WTC11 (cell line): Measurements from ENCODE around the gene TMEM62. TPM values are rescaled to one million over a fixed set of nuclear protein-coding genes. Genes with fewer than 3 reads are reported as not detected.

Source experiments
- ATAC-seq: fragments of 200-7000 bp; cut with Tn5 transposase; 2 replicates; pipeline ENCODE4 v1.10.0; 2021; ENCODE audit warnings: mild to moderate bottlenecking, moderate library complexity
- CTCF ChIA-PET: fragments of 300-600 bp; sonication (Branson Sonifier 250); formaldehyde crosslinking; loops from one replicate; lab custom pipeline; 2021; ENCODE audit warnings: antibody characterized with exemption; lab: Charles Lee
- POLR2A ChIA-PET: fragments of 350-600 bp; sonication (Branson Sonifier 250); formaldehyde crosslinking; loops from one replicate; lab custom pipeline; 2021; ENCODE audit warnings: antibody characterized with exemption; lab: Charles Lee
- DNase-seq: peaks from one replicate; pipeline ENCODE4 v3.0.0; 2021; ENCODE audit warnings: low spot score
- H3K27ac Mint-ChIP-seq: 2 replicates; pipeline ENCODE4 v1.8.0; 2021; ENCODE audit warnings: mixed read lengths
- H3K27me3 Mint-ChIP-seq: 2 replicates; pipeline ENCODE4 v1.8.0; 2021; ENCODE audit warnings: low read depth, mild to moderate bottlenecking, moderate library complexity, mixed read lengths
- H3K36me3 Mint-ChIP-seq: 2 replicates; pipeline ENCODE4 v1.8.0; 2021; ENCODE audit warnings: mixed read lengths
- H3K4me1 Mint-ChIP-seq: 2 replicates; pipeline ENCODE4 v1.8.0; 2022; ENCODE audit warnings: mixed read lengths
- H3K4me3 Mint-ChIP-seq: 2 replicates; pipeline ENCODE4 v1.8.0; 2021; ENCODE audit warnings: mild to moderate bottlenecking, moderate library complexity, mixed read lengths
- H3K9me3 Mint-ChIP-seq: 2 replicates; pipeline ENCODE4 v1.8.0; 2021; ENCODE audit warnings: mixed read lengths
- CBFB ChIP-seq: sonication (generic); formaldehyde crosslinking; IDR thresholded peaks from 2 replicates; pipeline ENCODE4 v1.8.1; 2022; ENCODE audit warnings: mild to moderate bottlenecking, low read depth, missing genetic modification reagents
- CREB1 ChIP-seq: sonication (generic); formaldehyde crosslinking; IDR thresholded peaks from 2 replicates; pipeline ENCODE4 v1.8.0; 2023; ENCODE audit warnings: mild to moderate bottlenecking, missing genetic modification reagents
- CREM ChIP-seq: sonication (generic); formaldehyde crosslinking; IDR thresholded peaks from 2 replicates; pipeline ENCODE4 v1.8.1; 2022; ENCODE audit warnings: mild to moderate bottlenecking, missing genetic modification reagents, moderate library complexity
- CTCF ChIP-seq: fragments of 200-600 bp; IDR thresholded peaks from 2 replicates; pipeline ENCODE4 v1.8.0; 2022; ENCODE audit warnings: antibody characterized with exemption
- FOXP1 ChIP-seq: sonication (generic); formaldehyde crosslinking; IDR thresholded peaks from 2 replicates; pipeline ENCODE4 v1.8.0; 2022; ENCODE audit warnings: missing genetic modification reagents, mild to moderate bottlenecking, moderate library complexity, borderline replicate concordance
- GRHL2 ChIP-seq: fragments of 250-450 bp; sonication (Bioruptor Pico); IDR thresholded peaks from 2 replicates; pipeline ENCODE4 v1.8.0; 2022; ENCODE audit warnings: mild to moderate bottlenecking, moderate library complexity; ENCODE audit not compliant: insufficient replicate concordance, severe bottlenecking
- HMGA2 ChIP-seq: fragments of 250-450 bp; sonication (Bioruptor Pico); IDR thresholded peaks from 2 replicates; pipeline ENCODE4 v1.4.0; 2021; ENCODE audit warnings: mild to moderate bottlenecking, moderate library complexity
- NR1H2 ChIP-seq: sonication (generic); formaldehyde crosslinking; IDR thresholded peaks from 2 replicates; pipeline ENCODE4 v1.9.0; 2021; ENCODE audit warnings: mild to moderate bottlenecking, moderate library complexity, missing genetic modification reagents
- OVOL2 ChIP-seq: fragments of 250-450 bp; sonication (Bioruptor Pico); IDR thresholded peaks from 2 replicates; pipeline ENCODE4 v1.9.0; 2021; ENCODE audit warnings: mild to moderate bottlenecking, borderline replicate concordance
- RELA ChIP-seq: sonication (generic); formaldehyde crosslinking; IDR thresholded peaks from 2 replicates; pipeline ENCODE4 v1.8.1; 2022; ENCODE audit warnings: missing genetic modification reagents, mild to moderate bottlenecking, borderline replicate concordance
- TP53 ChIP-seq: sonication (generic); formaldehyde crosslinking; IDR thresholded peaks from 2 replicates; pipeline ENCODE4 v1.8.1; 2023; ENCODE audit warnings: mild to moderate bottlenecking, missing genetic modification reagents
- ZBTB43 ChIP-seq: sonication (generic); formaldehyde crosslinking; IDR thresholded peaks from 2 replicates; pipeline ENCODE4 v1.8.1; 2023; ENCODE audit warnings: mild to moderate bottlenecking, missing genetic modification reagents
- ZNF263 ChIP-seq: sonication (generic); formaldehyde crosslinking; IDR thresholded peaks from 2 replicates; pipeline ENCODE4 v1.8.1; 2022; ENCODE audit warnings: low read depth, mild to moderate bottlenecking, moderate library complexity, missing genetic modification reagents
- ZNF532 ChIP-seq: fragments of 250-450 bp; sonication (Bioruptor Pico); IDR thresholded peaks from 2 replicates; pipeline ENCODE4 v1.9.0; 2021; ENCODE audit warnings: mild to moderate bottlenecking, borderline replicate concordance
- total RNA-seq: library from RNA; stranded (reverse); gene quantifications from 3 replicates; pipeline ENCODE4 v1.2.3, GENCODE V29; 2021
- TF ChIP-seq, protein P1 (sequence below): sonication (generic); formaldehyde crosslinking; IDR thresholded peaks from 2 replicates; pipeline ENCODE4 v1.8.1; 2023; ENCODE audit warnings: mild to moderate bottlenecking, missing genetic modification reagents, moderate library complexity
- TF ChIP-seq, protein P2 (sequence below): fragments of 250-450 bp; sonication (Bioruptor Pico); IDR thresholded peaks from 2 replicates; pipeline ENCODE4 v1.8.0; 2021; ENCODE audit warnings: mild to moderate bottlenecking
- TF ChIP-seq, protein P3 (sequence below): sonication (generic); formaldehyde crosslinking; conservative IDR thresholded peaks from 2 replicates; pipeline ENCODE4 v1.8.1; 2023; ENCODE audit warnings: mild to moderate bottlenecking, low read depth, missing genetic modification reagents, moderate library complexity
- TF ChIP-seq, protein P4 (sequence below): sonication (generic); formaldehyde crosslinking; IDR thresholded peaks from 2 replicates; pipeline ENCODE4 v1.8.1; 2023; ENCODE audit warnings: mild to moderate bottlenecking, missing genetic modification reagents, borderline replicate concordance

The TMEM62 gene
- total RNA-seq, 1 experiment from 2014 or later, result 5.6 TPM

- Mint-ChIP-seq H3K9me3 (no peaks in the 10 kb centered on the region), H3K4me1 (peaks cover 13% of the 10 kb centered on the region), H3K27ac (no peak overlapping the region), H3K27me3 (no peaks in the 10 kb centered on the region), H3K4me3 (no peak overlapping the region), H3K36me3 (no peaks in the 10 kb centered on the region)
- ATAC-seq, result no peak
- TF ChIP-seq NR1H2 (CRISPR knock-in tag) (no peak), HMGA2 (CRISPR knock-in tag) (no peak), FOXP1 (no peak), CREB1 (no peak), ZNF532 (CRISPR knock-in tag) (no peak), CTCF (no peak)
- TF ChIP-seq, protein P1, sequence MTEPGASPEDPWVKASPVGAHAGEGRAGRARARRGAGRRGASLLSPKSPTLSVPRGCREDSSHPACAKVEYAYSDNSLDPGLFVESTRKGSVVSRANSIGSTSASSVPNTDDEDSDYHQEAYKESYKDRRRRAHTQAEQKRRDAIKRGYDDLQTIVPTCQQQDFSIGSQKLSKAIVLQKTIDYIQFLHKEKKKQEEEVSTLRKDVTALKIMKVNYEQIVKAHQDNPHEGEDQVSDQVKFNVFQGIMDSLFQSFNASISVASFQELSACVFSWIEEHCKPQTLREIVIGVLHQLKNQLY (CRISPR knock-in tag), result no peak
- ChIA-PET CTCF (interaction anchor here (0.7 to 6.4 kb wide), 7 partner anchors 8 to 75 kb away, joined by 3 to 84 read pairs (median 5); no protein-coding TSS in a partner anchor), POLR2A (no interaction called here)
- DNase-seq, result no peak
These were observed 77.9 kb downstream of the TMEM62 start for GRCh38 chr15:43211224-43211735.

- H3K36me3 Mint-ChIP-seq, result no peaks in the 10 kb centered on the region
- H3K9me3 Mint-ChIP-seq, result no peaks in the 10 kb centered on the region
- CTCF ChIA-PET, result interaction anchor here (1.6 to 6.4 kb wide), 4 partner anchors 9 to 74 kb away, joined by 5 to 84 read pairs (median 24); no protein-coding TSS in a partner anchor
- H3K4me3 Mint-ChIP-seq, result no peak overlapping the region
- no peak for ATAC-seq
- peaks cover 13% of the 10 kb centered on the region for H3K4me1 Mint-ChIP-seq
- H3K27ac Mint-ChIP-seq, result no peak overlapping the region
- POLR2A ChIA-PET, result no interaction called here
- no peak for DNase-seq
- H3K27me3 Mint-ChIP-seq, result no peaks in the 10 kb centered on the region
- TF ChIP-seq OVOL2 (CRISPR knock-in tag) (no peak), RELA (CRISPR knock-in tag) (no peak), CREM (no peak), TP53 (no peak), GRHL2 (CRISPR knock-in tag) (no peak), ZNF263 (no peak), FOXP1 (no peak), ZBTB43 (CRISPR knock-in tag) (no peak), CBFB (CRISPR knock-in tag) (no peak)
- TF ChIP-seq, protein P2, sequence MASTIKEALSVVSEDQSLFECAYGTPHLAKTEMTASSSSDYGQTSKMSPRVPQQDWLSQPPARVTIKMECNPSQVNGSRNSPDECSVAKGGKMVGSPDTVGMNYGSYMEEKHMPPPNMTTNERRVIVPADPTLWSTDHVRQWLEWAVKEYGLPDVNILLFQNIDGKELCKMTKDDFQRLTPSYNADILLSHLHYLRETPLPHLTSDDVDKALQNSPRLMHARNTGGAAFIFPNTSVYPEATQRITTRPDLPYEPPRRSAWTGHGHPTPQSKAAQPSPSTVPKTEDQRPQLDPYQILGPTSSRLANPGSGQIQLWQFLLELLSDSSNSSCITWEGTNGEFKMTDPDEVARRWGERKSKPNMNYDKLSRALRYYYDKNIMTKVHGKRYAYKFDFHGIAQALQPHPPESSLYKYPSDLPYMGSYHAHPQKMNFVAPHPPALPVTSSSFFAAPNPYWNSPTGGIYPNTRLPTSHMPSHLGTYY (CRISPR knock-in tag), result no peak
- TF ChIP-seq, protein P3, sequence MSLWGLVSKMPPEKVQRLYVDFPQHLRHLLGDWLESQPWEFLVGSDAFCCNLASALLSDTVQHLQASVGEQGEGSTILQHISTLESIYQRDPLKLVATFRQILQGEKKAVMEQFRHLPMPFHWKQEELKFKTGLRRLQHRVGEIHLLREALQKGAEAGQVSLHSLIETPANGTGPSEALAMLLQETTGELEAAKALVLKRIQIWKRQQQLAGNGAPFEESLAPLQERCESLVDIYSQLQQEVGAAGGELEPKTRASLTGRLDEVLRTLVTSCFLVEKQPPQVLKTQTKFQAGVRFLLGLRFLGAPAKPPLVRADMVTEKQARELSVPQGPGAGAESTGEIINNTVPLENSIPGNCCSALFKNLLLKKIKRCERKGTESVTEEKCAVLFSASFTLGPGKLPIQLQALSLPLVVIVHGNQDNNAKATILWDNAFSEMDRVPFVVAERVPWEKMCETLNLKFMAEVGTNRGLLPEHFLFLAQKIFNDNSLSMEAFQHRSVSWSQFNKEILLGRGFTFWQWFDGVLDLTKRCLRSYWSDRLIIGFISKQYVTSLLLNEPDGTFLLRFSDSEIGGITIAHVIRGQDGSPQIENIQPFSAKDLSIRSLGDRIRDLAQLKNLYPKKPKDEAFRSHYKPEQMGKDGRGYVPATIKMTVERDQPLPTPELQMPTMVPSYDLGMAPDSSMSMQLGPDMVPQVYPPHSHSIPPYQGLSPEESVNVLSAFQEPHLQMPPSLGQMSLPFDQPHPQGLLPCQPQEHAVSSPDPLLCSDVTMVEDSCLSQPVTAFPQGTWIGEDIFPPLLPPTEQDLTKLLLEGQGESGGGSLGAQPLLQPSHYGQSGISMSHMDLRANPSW (CRISPR knock-in tag), result no peak
- TF ChIP-seq, protein P4, sequence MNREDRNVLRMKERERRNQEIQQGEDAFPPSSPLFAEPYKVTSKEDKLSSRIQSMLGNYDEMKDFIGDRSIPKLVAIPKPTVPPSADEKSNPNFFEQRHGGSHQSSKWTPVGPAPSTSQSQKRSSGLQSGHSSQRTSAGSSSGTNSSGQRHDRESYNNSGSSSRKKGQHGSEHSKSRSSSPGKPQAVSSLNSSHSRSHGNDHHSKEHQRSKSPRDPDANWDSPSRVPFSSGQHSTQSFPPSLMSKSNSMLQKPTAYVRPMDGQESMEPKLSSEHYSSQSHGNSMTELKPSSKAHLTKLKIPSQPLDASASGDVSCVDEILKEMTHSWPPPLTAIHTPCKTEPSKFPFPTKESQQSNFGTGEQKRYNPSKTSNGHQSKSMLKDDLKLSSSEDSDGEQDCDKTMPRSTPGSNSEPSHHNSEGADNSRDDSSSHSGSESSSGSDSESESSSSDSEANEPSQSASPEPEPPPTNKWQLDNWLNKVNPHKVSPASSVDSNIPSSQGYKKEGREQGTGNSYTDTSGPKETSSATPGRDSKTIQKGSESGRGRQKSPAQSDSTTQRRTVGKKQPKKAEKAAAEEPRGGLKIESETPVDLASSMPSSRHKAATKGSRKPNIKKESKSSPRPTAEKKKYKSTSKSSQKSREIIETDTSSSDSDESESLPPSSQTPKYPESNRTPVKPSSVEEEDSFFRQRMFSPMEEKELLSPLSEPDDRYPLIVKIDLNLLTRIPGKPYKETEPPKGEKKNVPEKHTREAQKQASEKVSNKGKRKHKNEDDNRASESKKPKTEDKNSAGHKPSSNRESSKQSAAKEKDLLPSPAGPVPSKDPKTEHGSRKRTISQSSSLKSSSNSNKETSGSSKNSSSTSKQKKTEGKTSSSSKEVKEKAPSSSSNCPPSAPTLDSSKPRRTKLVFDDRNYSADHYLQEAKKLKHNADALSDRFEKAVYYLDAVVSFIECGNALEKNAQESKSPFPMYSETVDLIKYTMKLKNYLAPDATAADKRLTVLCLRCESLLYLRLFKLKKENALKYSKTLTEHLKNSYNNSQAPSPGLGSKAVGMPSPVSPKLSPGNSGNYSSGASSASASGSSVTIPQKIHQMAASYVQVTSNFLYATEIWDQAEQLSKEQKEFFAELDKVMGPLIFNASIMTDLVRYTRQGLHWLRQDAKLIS, result no peak
These were observed 78.9 kb downstream of the TMEM62 start for GRCh38 chr15:43212299-43212698.
